ENCODE data around the gene OR10T2. TPM values are rescaled to one million over a fixed set of nuclear protein-coding genes. Genes with fewer than 3 reads are reported as not detected.

OR10T2 gene
- total and polyA plus RNA-seq, 10 of the 15 experiments (the other 5 are each of a cell fraction or from before 2014, with no cell fraction given), result not detected

DNA sequence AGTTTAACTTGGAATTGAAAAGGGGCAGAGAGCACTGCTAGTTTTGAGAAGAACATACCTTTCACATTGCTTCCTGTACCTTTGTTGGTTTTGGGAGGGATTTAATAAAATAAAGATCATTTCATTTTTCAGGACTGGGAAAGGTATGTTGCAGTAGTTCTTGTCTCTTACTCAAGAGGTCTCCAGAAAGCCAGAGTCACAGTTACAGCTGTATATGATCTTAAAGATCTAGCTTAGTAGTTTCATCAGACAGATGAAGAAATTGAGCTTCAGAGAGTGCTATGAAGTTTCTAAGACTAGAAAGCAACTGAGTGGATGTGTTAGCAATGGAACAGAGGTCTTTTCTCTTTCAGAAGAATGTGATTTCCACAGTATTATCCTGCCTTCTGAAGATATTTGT is 25.8 kb upstream of the OR10T2 start:
- no peaks in the 10 kb centered on the region for H3K79me2 ChIP-seq (ENCODE audit: control insufficient read depth, insufficient read depth, low read length)
- no peaks in the 10 kb centered on the region for H3K4me1 ChIP-seq (ENCODE audit: control insufficient read depth, insufficient read depth, low read length)
- ChIA-PET POLR2A (no interaction called here), RAD21 (ENCODE audit: unreplicated experiment) (interaction anchor here (0.5 kb wide), 1 partner anchor 30 kb away, joined by 3 read pairs; no protein-coding TSS in a partner anchor), CTCF (no interaction called here), SMC1A (ENCODE audit: uncharacterized antibody, unreplicated experiment) (interaction anchor here (0.8 to 1.0 kb wide), 2 partner anchors 59 to 95 kb away, joined by 3 read pairs; no protein-coding TSS in a partner anchor)
- TF ChIP-seq TCF7 (IDR thresholded peaks at IDR 0.05; ENCODE audit: borderline replicate concordance) (no peak), CBX3 (IDR thresholded peaks at IDR 0.05; ENCODE audit: borderline replicate concordance, low read depth) (no peak), SP1 (IDR thresholded peaks at IDR 0.05; ENCODE audit: low read depth, low read length) (no peak), YBX1 (IDR thresholded peaks at IDR 0.05) (no peak), ETV6 (conservative IDR thresholded peaks at IDR 0.05 in 1 of 2, IDR thresholded peaks at IDR 0.05 in 1 of 2; ENCODE audit: borderline replicate concordance in 1 of 2, low read depth in 1 of 2) (no peak), GABPA (IDR thresholded peaks at IDR 0.05; ENCODE audit: low read depth) (no peak)
- TF ChIP-seq, protein P1, sequence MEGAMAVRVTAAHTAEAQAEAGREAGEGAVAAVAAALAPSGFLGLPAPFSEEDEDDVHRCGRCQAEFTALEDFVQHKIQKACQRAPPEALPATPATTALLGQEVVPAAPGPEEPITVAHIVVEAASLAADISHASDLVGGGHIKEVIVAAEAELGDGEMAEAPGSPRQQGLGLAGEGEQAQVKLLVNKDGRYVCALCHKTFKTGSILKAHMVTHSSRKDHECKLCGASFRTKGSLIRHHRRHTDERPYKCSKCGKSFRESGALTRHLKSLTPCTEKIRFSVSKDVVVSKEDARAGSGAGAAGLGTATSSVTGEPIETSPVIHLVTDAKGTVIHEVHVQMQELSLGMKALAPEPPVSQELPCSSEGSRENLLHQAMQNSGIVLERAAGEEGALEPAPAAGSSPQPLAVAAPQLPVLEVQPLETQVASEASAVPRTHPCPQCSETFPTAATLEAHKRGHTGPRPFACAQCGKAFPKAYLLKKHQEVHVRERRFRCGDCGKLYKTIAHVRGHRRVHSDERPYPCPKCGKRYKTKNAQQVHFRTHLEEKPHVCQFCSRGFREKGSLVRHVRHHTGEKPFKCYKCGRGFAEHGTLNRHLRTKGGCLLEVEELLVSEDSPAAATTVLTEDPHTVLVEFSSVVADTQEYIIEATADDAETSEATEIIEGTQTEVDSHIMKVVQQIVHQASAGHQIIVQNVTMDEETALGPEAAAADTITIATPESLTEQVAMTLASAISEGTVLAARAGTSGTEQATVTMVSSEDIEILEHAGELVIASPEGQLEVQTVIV (IDR thresholded peaks at IDR 0.05; ENCODE audit: borderline replicate concordance, partially characterized antibody), result no peak
- TF ChIP-seq, protein P2, sequence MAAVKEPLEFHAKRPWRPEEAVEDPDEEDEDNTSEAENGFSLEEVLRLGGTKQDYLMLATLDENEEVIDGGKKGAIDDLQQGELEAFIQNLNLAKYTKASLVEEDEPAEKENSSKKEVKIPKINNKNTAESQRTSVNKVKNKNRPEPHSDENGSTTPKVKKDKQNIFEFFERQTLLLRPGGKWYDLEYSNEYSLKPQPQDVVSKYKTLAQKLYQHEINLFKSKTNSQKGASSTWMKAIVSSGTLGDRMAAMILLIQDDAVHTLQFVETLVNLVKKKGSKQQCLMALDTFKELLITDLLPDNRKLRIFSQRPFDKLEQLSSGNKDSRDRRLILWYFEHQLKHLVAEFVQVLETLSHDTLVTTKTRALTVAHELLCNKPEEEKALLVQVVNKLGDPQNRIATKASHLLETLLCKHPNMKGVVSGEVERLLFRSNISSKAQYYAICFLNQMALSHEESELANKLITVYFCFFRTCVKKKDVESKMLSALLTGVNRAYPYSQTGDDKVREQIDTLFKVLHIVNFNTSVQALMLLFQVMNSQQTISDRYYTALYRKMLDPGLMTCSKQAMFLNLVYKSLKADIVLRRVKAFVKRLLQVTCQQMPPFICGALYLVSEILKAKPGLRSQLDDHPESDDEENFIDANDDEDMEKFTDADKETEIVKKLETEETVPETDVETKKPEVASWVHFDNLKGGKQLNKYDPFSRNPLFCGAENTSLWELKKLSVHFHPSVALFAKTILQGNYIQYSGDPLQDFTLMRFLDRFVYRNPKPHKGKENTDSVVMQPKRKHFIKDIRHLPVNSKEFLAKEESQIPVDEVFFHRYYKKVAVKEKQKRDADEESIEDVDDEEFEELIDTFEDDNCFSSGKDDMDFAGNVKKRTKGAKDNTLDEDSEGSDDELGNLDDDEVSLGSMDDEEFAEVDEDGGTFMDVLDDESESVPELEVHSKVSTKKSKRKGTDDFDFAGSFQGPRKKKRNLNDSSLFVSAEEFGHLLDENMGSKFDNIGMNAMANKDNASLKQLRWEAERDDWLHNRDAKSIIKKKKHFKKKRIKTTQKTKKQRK (IDR thresholded peaks at IDR 0.05; ENCODE audit: low read depth, low read length), result no peak
- no peaks in the 10 kb centered on the region for H3K27me3 ChIP-seq (replicated peaks in 1 of 2; ENCODE audit: control insufficient read depth in 2 of 2, insufficient read depth in 2 of 2, low read length in 1 of 2)
- no peak overlapping the region for H3K4me2 ChIP-seq (ENCODE audit: control insufficient read depth, insufficient read depth)
- FAIRE-seq, result no peak
- no peaks in the 10 kb centered on the region for H3K9me3 ChIP-seq (replicated peaks; ENCODE audit: control insufficient read depth, insufficient read depth, low read length)
- H3K9ac ChIP-seq (ENCODE audit: control insufficient read depth, insufficient read depth, low read length), result no peak overlapping the region
- no peaks in the 10 kb centered on the region for H4K20me1 ChIP-seq (ENCODE audit: control insufficient read depth, insufficient read depth)
- intact Hi-C loops (cut with micrococcal nuclease; ENCODE audit: unreplicated experiment), result no loop called here
- no peak overlapping the region for H2AFZ ChIP-seq (ENCODE audit: control insufficient read depth, low read depth, low read length)
- in situ Hi-C loops (cut with MboI), result no loop called here
- no peak overlapping the region for H3K4me3 ChIP-seq
- H3K36me3 ChIP-seq (ENCODE audit: control insufficient read depth in 2 of 2, insufficient read depth in 2 of 2, low read length in 1 of 2), result no peaks in the 10 kb centered on the region
- ATAC-seq, result no peak
- DNase-seq (ENCODE audit: low read depth, low spot score), result no peak
- BruUV-seq (replicated peaks), result no TSS peak
- no peak overlapping the region for H3K27ac ChIP-seq (ENCODE audit: control insufficient read depth, insufficient read depth)

Data from GM12878 (cell line).